PC-3 (cell line): Measurements from ENCODE around the gene PSMD1.

Experiments
- EZH2 ChIP-seq: fragments of 300-600 bp; sonication (generic); IDR thresholded peaks from one replicate; pipeline ENCODE4 v1.6.1; 2017; ENCODE audit warnings: antibody characterized with exemption, mild to moderate bottlenecking, low read length; ENCODE audit not compliant: unreplicated experiment
- EZH2phosphoT487 ChIP-seq: fragments of 300-600 bp; sonication (generic); IDR thresholded peaks from 2 replicates; pipeline ENCODE4 v1.6.1; 2018; ENCODE audit warnings: mild to moderate bottlenecking, antibody characterized with exemption, low read length, borderline replicate concordance
- TF ChIP-seq, protein P1 (sequence below): fragments of 300-600 bp; sonication (generic); conservative IDR thresholded peaks from 2 replicates; pipeline ENCODE4 v1.5.1; 2017; ENCODE audit warnings: antibody characterized with exemption, low read depth, mild to moderate bottlenecking, low read length

DNA sequence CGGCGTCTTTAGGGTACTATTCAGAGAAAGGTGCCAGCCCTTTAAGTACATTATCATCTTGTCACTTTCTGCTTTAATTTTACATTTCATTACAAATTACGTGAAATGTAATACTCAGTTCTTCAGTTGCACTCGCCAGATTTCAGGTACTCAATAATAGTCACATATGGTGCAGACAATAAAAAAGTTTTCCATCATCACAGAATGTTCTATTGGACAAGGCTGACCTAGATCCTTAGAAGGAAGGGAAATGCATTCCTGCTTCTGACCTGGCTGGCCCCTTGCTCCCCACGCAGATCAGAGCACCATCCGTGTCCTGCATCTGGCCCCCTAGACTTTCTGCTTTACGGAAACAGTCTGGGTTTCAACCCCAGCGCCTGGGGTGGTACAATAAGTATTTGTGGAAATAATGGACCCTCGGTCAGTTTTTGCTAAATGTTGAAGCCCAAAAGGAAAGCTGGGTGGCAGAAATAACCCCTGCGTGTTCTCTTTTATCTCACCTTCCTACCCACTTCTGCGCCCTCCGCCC lies 20.0 kb upstream of the PSMD1 start:
- TF ChIP-seq, protein P1, sequence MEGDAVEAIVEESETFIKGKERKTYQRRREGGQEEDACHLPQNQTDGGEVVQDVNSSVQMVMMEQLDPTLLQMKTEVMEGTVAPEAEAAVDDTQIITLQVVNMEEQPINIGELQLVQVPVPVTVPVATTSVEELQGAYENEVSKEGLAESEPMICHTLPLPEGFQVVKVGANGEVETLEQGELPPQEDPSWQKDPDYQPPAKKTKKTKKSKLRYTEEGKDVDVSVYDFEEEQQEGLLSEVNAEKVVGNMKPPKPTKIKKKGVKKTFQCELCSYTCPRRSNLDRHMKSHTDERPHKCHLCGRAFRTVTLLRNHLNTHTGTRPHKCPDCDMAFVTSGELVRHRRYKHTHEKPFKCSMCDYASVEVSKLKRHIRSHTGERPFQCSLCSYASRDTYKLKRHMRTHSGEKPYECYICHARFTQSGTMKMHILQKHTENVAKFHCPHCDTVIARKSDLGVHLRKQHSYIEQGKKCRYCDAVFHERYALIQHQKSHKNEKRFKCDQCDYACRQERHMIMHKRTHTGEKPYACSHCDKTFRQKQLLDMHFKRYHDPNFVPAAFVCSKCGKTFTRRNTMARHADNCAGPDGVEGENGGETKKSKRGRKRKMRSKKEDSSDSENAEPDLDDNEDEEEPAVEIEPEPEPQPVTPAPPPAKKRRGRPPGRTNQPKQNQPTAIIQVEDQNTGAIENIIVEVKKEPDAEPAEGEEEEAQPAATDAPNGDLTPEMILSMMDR = no peak
- TF ChIP-seq EZH2 = no peak
- TF ChIP-seq EZH2phosphoT487 = no peak
